Activated CD4-positive, alpha-beta T cell treated with anti-CD3 and anti-CD28 coated beads for 1 hour (primary cell): ENCODE data around the gene ZBTB7B.
"Not testable (repeated sequence)": the region's sequence is repeated elsewhere in the genome, so short reads cannot be mapped to it uniquely, and the experiment has no call there.

Experiments used
- DNase-seq: peaks from one replicate; pipeline ENCODE4 v3.0.0-alpha.2; 2020

Gene ZBTB7B

DNA sequence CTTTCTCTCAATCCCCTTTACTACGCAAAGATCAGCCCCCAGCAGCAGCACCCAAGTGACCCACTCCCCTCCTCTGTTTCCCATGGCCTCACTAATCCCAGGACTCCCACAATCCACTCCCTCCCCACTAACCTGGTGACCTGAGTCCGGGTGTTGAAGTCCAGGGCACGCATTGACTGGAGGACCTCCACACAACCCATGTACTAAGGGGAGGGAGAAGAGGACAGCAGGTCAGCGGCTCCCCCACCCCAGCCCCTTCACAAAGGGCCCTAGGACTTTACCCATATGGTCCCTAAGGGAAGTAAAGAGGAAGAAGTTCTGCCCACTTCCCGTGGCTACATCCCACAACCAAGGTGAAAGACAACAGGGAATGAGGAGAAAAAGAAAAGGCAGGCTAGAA lies 33.4 kb upstream of the ZBTB7B start:
- no peak for DNase-seq

DNA sequence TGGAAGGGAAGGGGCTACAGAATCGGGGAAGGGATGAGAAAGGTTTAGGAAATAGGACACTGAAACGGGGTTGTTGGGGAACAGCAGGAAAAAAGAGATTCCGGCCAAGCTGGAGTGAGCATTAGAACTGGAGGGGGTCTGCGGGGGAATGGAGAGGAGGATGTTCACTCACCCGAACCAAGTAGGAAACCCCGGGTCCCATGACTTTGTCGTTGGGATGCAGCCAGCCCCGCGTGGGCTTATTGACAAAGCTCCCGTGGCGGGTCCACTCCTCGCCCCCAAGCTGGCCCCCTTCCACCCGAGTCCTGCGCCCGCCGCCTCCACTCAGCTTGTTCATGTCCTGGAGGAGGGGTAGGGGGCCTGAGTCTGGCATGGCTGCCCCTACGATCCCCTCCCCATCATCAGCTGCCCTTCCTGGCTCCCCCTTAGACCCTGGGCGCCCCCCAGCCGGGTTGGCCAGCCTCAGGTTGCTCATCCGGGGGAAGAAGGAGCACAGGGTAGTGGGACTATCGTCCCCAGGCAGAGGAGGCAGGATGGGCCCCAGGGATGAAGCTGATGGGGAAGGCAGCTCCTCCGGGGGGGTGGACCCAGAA lies 32.6 kb upstream of the ZBTB7B start:
- DNase-seq = no peak

DNA sequence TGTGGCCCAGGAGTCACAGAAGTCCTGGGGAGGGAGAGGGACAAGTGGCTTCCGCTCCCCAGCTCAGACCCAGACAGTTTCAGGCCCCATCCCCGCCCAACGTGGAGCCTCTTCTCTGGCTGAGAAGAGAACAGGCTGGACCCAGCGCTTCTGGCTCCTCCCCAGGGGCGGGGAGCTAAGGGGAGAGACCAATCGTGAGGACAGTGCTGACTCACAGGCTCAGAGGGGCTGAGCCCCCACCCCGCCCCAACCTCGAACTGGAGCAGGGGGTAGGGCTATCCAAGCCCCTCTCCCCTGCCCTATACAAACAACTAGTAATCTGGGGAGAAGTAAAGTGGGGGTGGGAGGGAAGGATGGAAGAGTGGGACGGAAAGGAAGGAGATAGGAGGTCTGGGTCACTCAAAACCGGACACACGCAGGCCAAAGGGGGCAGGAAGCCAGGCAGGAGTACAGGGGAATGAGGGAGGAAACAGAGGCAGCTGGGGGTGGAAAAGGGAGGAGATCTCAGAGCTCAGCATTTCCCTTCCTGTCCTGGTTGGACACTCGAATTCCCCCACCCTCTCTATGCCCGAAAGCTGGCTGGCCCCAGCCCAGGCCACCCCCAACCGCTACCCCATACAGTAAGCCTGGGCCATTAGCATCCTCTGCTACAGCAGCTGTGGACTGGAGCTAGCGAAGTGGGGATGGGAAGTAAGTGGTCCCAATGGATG lies 31.8 kb upstream of the ZBTB7B start, which contains the start of gene SHC1:
Gene SHC1 (minus strand): TSS at position 117 of the 710 bp plus-strand sequence. CDS start 221 bp downstream, outside the sequence.
- no peak for DNase-seq

DNA sequence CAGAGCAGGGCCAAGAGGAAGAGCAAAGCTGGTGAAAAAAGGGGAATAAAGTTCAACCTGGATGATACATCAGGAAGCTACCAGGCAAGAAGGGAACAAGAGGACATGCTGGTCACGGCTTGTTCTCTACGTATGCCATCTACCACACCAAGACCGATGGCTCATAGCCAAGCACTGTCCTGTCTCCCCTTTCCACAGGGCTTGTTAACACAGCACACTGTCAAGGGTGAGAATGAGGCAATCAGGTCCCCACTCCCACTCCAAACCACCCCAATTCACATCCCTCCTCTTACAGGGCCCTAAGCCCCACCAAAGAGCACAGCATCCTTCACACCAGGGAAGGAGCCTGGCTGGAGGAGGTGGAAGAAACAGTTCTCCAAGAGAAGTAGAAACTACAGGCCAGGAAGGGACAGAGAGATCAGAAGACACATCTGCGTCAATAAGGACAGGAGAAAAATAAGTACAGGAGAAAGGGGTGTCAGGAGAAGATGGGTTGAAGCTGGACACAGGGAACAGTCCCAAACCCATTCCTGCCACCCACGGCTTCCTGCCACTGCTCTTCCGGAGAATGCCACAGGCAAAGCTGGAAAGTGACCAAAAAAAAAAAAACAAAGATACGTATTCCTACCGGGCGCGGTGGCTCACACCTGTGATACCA lies 31.1 kb upstream of the ZBTB7B start:
- no peak for DNase-seq

DNA sequence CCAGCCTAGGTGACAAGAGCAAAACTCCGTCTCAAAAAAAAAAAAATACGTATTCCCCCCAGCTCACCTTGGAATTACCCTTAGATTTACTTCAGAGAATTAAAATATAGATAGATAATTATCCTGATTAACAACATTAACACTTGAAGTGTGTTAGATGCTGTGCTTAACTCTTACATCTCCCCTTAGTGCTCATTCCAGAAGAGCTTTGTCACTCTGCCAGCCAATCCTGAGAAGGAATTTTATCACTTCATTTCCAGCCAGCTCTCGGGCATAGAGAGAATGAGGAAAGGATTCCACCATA lies 30.4 kb upstream of the ZBTB7B start:
- DNase-seq = no peak

DNA sequence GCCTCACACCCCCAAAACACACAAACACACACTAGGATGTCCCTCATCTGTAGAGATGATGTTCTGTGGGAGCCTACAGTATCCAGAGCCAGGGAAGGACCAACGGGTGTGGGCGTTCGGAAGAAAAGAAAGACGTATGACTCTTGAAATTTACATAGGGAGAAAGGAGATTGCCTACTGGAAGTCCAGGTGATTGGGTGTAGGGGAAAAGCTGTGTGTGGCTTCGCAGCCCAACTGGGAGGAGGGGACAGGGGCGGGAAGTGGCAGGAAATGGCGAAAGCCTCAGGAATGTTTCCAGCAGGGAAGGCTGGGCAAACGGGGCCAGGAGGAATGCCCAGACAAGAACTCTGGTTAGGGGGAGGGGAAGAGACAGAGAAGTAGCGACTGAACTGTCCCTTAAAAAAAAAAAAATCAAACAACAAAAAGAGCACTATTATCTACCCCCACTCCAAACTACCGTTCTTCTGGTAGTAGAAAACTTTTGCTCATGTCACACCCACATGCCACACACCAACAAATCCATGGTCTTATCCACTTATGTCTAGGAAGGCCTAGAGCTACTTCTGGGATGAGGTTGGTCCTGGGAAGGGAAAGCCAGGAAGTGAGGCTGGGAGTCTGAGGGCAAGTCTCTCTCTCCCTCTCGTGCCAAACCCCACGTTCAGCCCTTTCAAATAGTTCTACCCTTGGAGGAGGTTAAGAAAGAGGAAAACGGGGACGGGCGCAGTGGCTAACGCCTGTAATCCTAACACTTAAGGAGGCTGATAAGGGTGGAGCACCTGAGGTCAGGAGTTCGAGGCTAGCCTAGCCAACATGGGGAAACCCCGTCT lies 29.9 kb upstream of the ZBTB7B start:
- no peak for DNase-seq

DNA sequence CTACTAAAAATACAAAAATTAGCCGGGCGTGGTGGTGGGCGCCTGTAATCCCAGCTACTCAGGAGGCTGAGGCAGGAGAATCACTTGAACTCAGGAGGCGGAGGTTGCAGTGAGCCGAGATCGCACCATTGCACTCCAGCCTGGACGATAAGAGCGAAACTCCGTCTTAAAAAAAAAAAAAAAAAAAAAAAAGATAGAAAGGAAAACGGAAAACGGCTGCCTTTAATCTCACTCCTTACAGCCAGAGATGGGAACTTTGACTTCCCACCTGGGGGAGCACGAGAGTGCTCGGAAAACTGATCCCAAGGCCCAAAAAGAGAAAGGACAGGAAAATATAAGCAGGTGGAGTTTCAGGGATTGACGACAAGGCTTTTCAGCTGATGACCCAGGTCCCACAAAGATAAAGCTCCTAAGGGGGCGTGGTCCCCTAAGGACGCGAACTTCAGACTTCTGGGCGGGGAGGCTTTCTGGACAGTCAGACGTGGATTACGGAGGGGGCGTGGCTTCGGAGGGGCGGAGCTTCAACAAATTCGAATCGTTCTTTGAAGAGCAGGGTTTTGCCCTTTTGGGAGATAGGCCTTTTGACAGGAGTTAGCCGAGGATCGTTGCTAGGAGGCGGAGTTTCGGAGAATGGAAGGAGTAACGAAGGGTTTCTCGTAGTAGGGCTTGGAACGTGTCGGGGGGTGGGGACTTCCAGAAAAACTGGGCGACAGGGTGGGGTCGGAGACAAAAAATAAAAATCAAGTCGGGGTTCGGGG lies 29.1 kb upstream of the ZBTB7B start:
- DNase-seq = peak; percentile 80

DNA sequence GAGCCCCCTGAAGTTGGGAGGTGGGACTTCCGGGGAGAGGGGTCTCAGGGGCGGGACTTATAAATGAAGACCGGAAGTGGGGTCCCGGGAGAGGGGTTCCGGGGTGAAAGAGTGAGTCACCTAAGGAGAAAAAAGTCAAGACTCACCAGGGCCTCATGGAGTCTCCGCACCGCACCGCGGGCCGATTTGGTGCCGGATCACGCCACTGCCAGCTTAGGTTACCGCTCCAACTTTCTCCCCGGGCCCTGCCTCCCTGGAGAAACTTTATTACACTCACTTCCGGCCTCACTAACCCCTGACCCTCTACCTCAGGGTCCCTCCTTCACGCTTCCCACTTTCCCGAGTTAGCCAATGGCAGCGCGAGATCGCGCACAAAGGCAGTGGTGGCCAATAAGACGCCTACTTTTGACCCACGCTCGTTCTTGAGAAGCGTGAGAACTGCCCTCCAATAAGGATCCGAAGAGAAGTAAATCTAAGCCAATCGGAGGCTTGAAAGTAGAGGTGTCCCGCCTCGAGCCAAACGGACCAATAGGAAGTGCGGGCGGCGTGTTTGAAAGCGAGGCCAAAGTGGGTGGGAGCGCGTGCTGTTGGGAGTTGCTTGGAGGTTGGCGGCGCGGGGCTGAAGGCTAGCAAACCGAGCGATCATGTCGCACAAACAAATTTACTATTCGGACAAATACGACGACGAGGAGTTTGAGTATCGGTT lies 28.3 kb upstream of the ZBTB7B start, which contains the start of gene CKS1B:
Gene CKS1B (plus strand): TSS at position 580 of the 706 bp plus-strand sequence. CDS start 65 bp downstream, at position 645.
- DNase-seq = peak; percentile 96

DNA sequence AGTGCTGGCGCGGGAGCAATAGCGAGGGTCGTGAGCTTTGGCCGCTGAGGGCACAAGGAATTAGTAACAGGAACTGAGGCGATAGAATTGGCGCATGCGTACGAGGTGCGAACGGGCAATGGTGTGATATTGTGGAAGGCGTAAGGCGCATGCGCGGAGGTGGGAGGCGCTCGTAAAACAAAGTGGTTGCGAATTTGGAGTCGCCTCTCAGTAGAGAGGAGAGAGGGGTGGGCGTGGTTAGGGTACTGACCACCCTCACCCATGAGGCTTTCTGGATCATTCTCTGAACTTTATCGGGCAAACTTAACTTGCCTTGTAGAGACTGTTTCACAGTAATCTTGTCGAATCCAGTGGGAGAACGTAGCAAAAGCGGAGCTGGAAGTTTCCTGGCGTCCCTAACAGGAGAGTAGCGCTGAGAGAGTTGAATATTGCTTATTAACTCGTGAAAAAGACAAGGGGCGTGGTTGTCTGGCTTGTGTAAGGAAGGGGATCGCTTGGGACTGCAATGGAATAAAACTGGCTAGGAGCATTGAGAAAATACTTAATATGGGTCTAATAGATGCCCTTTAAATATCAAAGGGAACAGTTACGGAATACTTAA lies 27.7 kb upstream of the ZBTB7B start:
- peak; percentile 91 for DNase-seq

DNA sequence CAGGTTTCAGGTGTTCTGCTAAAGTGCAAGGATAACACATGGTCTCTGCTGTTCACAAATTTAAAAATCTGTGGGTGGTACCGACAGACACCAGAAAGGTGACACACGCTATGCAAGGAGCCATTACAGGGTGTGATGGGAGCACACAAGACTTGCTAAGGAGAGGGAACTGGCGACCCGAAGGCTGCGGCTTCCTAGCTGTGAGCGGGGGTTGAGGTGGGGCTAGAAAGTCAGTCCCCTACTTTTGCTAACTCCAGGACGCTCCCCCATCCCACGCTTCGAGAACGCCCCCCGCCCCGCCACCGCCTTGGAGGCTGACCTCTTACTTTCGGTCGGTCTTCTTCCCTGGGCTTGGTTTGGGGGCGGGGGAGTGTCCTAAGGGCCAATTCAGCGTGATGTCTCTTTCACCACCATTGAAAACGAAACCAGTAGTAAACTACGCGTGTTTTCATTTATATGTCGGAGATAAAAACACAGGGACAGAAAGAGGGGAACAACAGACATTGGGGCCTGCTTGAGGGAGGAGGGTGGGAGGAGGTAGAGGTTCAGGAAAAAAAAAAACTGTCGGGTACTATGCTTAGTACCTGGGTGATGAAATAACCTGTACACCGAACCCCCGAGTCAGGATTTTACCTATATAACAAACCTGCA lies 27.1 kb upstream of the ZBTB7B start:
- no peak for DNase-seq

DNA sequence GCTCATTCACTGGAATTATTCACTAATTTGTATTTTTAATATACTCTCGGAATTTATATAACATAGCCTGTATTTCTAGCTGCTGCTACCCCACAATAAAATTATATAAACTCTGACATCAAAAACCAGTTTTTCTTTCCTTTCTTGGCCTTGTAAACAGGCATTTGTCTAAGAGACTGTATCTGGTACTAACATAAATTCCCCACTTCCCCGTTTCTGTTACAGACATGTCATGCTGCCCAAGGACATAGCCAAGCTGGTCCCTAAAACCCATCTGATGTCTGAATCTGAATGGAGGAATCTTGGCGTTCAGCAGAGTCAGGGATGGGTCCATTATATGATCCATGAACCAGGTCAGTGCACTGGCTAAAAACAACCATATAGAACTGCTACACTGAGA lies 24.8 kb upstream of the ZBTB7B start:
- DNase-seq = not testable (repeated sequence)

DNA sequence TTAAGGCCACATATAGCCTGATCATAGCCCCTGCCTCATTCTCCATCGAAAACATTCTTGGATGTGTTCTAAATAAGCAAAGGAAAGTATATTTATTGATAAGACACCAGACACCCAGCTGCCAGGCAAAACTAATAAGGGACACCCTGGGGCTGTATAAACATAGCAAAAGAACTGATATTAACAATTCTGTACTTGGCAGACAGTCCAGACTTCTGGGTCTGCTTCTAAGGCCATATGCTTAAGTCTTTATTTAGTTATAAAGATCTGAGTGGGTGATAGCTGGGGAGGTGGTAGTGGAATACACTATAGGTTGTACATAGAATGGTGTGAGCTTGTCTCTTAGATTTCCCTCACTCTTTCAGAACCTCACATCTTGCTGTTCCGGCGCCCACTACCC lies 24.2 kb upstream of the ZBTB7B start:
- DNase-seq = no peak

DNA sequence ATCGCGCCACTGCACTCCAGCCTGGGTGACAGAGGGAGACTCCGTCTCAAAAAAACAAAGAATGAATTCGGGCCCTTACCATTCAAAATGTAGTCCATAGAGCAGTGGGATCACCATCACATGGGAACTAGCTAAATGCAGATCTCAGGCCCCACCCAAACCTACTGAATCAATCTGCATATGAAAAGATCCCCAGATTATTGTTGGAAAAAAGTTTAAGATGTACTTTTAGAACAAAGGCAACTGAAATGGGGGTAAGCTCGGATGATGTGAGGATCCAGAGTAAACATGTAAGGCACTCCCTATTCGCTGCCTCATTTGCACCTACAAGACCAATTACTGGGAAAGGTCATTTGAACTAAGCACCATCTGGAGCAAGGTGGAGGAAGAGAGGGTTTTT lies 20.3 kb upstream of the ZBTB7B start:
- no peak for DNase-seq

DNA sequence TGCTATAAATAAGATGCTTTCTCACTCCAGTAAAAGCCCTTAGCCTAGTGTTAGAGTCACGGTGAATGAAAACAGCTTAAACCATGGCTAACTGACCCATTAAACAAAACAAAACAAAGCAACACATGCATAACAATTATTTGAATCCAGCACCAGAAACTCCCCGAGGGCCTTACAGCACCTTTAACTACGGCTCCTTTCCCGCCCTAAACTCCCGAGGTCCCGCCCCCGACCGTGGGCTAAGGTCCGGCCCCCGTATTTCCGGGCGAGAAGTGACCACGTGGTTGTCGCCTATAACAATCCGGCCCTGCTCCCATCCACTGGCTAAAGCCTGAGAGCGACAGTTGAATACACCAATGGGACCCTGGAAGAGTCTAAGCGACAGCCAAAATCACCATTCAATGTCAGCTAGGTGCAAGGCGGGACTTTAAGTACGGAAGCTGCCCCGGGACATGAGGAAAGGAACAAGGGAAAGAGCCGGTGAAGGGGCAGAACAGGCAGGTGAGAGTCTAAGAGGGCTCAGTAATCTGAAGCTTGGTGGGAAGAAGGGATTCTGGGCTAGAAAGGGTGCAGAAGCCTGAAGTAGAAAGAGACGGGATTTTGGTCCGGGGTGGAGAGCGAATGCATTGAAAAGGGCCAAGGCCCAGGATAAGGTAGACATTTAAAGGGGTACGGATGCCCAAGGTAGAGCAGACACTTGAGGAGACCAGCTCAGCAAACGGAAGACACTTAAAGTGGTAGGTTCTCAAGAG lies 19.5 kb upstream of the ZBTB7B start, which contains the start of gene FLAD1:
Gene FLAD1 (plus strand): TSS at position 448 of the 752 bp plus-strand sequence. CDS start 351 bp downstream, outside the sequence.
- peak; percentile 91 for DNase-seq

DNA sequence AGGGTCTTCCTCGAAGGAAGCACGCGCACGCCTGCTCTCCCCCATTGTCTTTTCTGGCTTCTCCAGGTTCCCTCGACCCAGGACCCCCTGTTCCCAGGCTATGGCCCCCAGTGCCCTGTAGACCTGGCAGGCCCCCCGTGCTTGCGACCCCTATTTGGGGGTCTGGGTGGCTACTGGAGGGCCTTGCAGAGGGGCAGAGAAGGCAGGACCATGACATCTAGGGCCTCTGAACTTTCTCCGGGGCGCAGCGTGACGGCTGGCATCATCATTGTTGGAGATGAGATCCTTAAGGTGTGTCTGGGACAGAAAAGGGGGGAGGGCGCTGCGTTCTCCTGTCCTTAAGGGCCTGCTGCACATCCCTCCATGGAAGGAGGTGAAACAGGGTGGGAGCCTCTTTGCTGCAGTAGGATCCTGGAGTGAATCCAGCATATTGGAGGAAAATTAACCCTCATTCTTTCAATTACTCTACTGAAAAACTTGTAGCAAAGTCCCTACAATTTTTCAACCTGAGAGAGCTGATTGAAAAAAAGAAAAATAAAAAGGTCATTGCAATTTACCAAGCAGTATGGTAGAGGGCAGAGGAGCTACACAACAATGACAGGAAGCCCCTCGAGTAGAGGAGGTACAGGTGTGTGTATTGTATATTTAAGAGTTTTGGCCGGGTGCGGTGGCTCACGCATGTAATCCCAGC lies 18.7 kb upstream of the ZBTB7B start:
- no peak for DNase-seq

DNA sequence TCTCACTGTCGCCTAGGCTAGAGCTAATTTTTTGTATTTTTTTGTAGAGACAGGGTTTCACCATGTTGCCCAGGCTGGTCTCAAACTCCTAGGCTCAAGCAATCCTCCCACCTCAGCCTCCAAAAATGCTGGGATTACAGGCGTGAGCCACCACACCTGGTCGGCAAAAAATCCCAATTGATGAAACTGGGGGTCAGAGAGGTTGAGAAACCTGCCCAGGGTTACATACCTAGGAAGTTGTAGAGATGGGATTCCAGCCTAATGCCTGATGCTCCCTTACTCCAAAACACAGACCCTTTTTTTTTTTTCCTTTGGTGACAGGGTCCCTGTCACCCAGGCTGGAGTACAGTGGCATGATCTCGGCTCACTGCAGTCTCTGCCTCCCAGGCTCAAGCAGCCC lies 15.9 kb upstream of the ZBTB7B start:
- DNase-seq = not testable (repeated sequence)

DNA sequence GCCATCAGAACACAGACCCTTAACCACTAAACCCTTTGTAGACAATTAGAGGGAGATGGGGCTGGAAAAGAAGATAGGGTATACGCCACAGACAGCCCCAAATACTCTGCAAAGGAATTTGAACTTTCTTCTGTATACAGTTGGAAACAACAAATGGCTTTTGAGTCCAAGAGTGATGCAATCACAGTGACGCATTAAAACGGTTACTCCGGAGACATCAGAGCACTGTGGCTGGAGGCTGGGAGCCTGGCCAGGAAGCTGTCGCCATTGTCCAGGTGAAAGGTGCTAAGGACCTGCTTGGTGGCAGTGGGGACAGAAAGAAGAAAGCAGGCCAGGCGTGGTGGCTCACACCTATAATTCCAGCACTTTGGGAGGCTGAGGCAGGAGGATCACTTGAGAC lies 15.3 kb upstream of the ZBTB7B start:
- DNase-seq = no peak

DNA sequence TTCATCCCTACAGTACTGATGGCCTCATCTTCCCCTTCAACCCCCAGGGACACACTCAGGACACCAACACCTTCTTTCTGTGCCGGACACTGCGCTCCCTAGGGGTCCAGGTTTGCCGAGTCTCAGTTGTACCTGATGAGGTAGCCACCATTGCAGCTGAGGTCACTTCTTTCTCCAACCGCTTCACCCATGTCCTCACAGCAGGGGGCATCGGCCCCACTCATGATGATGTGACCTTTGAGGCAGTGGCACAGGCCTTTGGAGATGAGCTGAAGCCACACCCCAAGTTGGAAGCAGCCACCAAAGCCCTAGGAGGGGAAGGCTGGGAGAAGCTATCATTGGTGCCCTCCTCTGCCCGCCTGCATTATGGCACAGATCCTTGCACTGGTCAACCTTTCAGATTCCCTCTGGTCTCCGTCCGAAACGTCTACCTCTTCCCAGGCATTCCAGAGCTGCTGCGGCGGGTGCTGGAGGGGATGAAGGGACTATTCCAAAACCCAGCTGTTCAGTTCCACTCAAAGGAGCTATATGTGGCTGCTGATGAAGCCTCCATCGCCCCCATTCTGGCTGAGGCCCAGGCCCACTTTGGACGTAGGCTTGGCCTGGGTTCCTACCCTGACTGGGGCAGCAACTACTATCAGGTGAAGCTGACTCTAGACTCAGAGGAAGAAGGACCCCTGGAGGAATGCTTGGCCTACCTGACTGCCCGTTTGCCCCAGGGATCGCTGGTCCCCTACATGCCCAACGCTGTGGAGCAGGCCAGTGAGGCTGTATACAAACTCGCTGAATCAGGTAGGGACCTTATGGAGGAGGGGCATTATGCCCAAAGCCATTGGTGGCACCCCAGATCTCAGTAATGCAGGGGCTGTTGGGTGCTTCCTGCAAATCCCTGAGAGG lies 14.3 kb upstream of the ZBTB7B start:
- DNase-seq = no peak
